Panc1 (cell line): Measurements from ENCODE around the gene CGN. TPM values are rescaled to one million over a fixed set of nuclear protein-coding genes. Genes with fewer than 3 reads are reported as not detected.

Experiments
- ATAC-seq: fragments of 200-7000 bp; cut with Tn5 transposase; 2 replicates; pipeline ENCODE4 v1.9.1; 2020; ENCODE audit warnings: mild to moderate bottlenecking, moderate library complexity
- BruUV-seq: library from RNA; stranded (reverse); fragments of 400-500 nt; replicated peaks from 2 replicates; lab custom pipeline; 2021; lab: Mats Ljungman, UMichigan
- CTCF ChIA-PET: fragments of 300-600 bp; sonication (Branson Sonifier 250); formaldehyde crosslinking; loops from one replicate; lab custom pipeline; 2022; ENCODE audit warnings: antibody characterized with exemption; lab: Charles Lee
- POLR2A ChIA-PET: fragments of 300-600 bp; sonication (Branson Sonifier 250); formaldehyde crosslinking; loops from one replicate; lab custom pipeline; 2022; ENCODE audit warnings: antibody characterized with exemption; lab: Charles Lee
- DNase-seq: peaks from one replicate; pipeline ENCODE4 v3.0.0-alpha.2; 2010; ENCODE audit warnings: low read depth, low spot score
- H3K27ac ChIP-seq: 2 replicates; pipeline ENCODE4 v1.5.1; 2011; ENCODE audit warnings: mild to moderate bottlenecking, low read length, inconsistent platforms
- H3K27me3 ChIP-seq: fragments of 200-500 bp; sonication (Bioruptor generic); 2 replicates; pipeline ENCODE4 v1.6.0; 2014; ENCODE audit warnings: low read length, inconsistent platforms; ENCODE audit not compliant: control insufficient read depth, insufficient read depth
- H3K36me3 ChIP-seq: fragments of 200-500 bp; sonication (Bioruptor generic); 2 replicates; pipeline ENCODE4 v1.5.1; 2014; ENCODE audit warnings: inconsistent platforms, mild to moderate bottlenecking, low read length, moderate library complexity; ENCODE audit not compliant: control insufficient read depth, insufficient read depth
- H3K4me1 ChIP-seq: 2 replicates; pipeline ENCODE4 v1.5.1; 2011; ENCODE audit warnings: inconsistent platforms, mild to moderate bottlenecking, low read length, moderate library complexity; ENCODE audit not compliant: control insufficient read depth, insufficient read depth
- H3K4me3 ChIP-seq, 2 experiments: 2 replicates each; pipeline ENCODE4 v1.5.1; 2011 to 2012; ENCODE audit warnings: low read depth in 2 of 2, low read length in 2 of 2, mild to moderate bottlenecking in 2 of 2, inconsistent platforms in 1 of 2, moderate library complexity in 1 of 2
- H3K9me3 ChIP-seq: fragments of 200-500 bp; sonication (Bioruptor generic); 2 replicates; pipeline ENCODE4 v1.5.1; 2014; ENCODE audit warnings: low read depth, mild to moderate bottlenecking, inconsistent platforms, low read length, moderate library complexity; ENCODE audit not compliant: control insufficient read depth, insufficient read depth
- POLR2AphosphoS5 ChIP-seq: IDR thresholded peaks from 2 replicates; pipeline ENCODE4 v1.6.1; 2012; ENCODE audit warnings: mild to moderate bottlenecking, low read depth, low read length, moderate library complexity
- SIN3A ChIP-seq: IDR thresholded peaks from 2 replicates; pipeline ENCODE4 v1.6.1; 2012; ENCODE audit warnings: low read depth, mild to moderate bottlenecking, low read length, moderate library complexity, borderline replicate concordance; ENCODE audit not compliant: insufficient read depth
- TCF7L2 ChIP-seq: IDR thresholded peaks from 2 replicates; pipeline ENCODE4 v1.6.1; 2011; ENCODE audit warnings: mild to moderate bottlenecking, low read depth, low read length, inconsistent platforms
- in situ Hi-C: cut with HindIII; loops from 2 replicates; pipeline ENCODE4 v1.10.0; 2016; ENCODE audit warnings: low sequenced_read_pairs, low pct_unique_long_range_greater_than_20kb
- intact Hi-C: fragments of 100-400 bp; cut with micrococcal nuclease; formaldehyde crosslinking; loops from one replicate; pipeline ENCODE4 v1.10.0; 2022; ENCODE audit not compliant: unreplicated experiment
- total RNA-seq: library from RNA; stranded (reverse); gene quantifications from one replicate; pipeline ENCODE4 v1.2.1, GENCODE V29; 2021; ENCODE audit not compliant: unreplicated experiment
- TF ChIP-seq, protein P1 (sequence below): fragments of 450-650 bp; IDR thresholded peaks from 2 replicates; pipeline ENCODE4 v1.5.1; 2017; ENCODE audit warnings: mild to moderate bottlenecking
- TF ChIP-seq, protein P2 (sequence below), 2 experiments: IDR thresholded peaks; 2 replicates each; pipeline ENCODE4 v1.6.1; 2011 to 2012; ENCODE audit warnings: low read depth in 2 of 2, control low read depth in 1 of 2, low read length in 1 of 2, mild to moderate bottlenecking in 1 of 2, moderate library complexity in 1 of 2; ENCODE audit not compliant: insufficient read depth in 1 of 2

Gene CGN
- total RNA-seq, 1 experiment from 2014 or later, result 10.2 TPM

DNA sequence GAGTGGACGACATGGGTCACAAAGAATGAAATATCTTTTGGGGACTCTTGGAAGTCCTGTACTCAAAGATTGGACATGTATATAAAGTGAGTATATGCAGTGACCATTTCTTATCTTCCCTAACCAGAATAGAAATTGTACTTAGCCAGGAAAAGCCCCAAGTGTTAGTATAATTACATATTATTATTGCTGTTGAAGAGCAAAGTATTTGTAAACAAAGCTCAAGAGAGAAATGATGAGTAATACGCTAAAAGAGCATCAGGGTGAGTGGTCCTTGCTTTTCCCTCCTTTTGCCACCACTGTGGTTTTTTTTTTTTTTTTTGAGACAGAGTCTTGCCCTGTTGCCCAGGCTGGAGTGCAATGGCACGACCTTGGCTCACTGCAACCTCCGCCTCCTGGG lies 6.4 kb upstream of the CGN start:
- no peak overlapping the region for H3K27ac ChIP-seq
- in situ Hi-C loops (no loop called here), intact Hi-C loops (no loop called here)
- DNase-seq (no peak), ATAC-seq (no peak)
- BruUV-seq, result no TSS peak
- CTCF ChIA-PET, result no interaction called here
- no peaks in the 10 kb centered on the region; the same call in 1 of the 2 replicates for H3K4me1 ChIP-seq
- no peaks in the 10 kb centered on the region for H3K9me3 ChIP-seq
- no peaks in the 10 kb centered on the region for H3K27me3 ChIP-seq
- POLR2A ChIA-PET, result no interaction called here
- H3K4me3 ChIP-seq, result no peak overlapping the region
- no peaks in the 10 kb centered on the region for H3K36me3 ChIP-seq
- TF ChIP-seq SIN3A (no peak), POLR2AphosphoS5 (no peak), TCF7L2 (no peak)
- TF ChIP-seq, protein P1, sequence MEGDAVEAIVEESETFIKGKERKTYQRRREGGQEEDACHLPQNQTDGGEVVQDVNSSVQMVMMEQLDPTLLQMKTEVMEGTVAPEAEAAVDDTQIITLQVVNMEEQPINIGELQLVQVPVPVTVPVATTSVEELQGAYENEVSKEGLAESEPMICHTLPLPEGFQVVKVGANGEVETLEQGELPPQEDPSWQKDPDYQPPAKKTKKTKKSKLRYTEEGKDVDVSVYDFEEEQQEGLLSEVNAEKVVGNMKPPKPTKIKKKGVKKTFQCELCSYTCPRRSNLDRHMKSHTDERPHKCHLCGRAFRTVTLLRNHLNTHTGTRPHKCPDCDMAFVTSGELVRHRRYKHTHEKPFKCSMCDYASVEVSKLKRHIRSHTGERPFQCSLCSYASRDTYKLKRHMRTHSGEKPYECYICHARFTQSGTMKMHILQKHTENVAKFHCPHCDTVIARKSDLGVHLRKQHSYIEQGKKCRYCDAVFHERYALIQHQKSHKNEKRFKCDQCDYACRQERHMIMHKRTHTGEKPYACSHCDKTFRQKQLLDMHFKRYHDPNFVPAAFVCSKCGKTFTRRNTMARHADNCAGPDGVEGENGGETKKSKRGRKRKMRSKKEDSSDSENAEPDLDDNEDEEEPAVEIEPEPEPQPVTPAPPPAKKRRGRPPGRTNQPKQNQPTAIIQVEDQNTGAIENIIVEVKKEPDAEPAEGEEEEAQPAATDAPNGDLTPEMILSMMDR, result no peak
- TF ChIP-seq, protein P2, sequence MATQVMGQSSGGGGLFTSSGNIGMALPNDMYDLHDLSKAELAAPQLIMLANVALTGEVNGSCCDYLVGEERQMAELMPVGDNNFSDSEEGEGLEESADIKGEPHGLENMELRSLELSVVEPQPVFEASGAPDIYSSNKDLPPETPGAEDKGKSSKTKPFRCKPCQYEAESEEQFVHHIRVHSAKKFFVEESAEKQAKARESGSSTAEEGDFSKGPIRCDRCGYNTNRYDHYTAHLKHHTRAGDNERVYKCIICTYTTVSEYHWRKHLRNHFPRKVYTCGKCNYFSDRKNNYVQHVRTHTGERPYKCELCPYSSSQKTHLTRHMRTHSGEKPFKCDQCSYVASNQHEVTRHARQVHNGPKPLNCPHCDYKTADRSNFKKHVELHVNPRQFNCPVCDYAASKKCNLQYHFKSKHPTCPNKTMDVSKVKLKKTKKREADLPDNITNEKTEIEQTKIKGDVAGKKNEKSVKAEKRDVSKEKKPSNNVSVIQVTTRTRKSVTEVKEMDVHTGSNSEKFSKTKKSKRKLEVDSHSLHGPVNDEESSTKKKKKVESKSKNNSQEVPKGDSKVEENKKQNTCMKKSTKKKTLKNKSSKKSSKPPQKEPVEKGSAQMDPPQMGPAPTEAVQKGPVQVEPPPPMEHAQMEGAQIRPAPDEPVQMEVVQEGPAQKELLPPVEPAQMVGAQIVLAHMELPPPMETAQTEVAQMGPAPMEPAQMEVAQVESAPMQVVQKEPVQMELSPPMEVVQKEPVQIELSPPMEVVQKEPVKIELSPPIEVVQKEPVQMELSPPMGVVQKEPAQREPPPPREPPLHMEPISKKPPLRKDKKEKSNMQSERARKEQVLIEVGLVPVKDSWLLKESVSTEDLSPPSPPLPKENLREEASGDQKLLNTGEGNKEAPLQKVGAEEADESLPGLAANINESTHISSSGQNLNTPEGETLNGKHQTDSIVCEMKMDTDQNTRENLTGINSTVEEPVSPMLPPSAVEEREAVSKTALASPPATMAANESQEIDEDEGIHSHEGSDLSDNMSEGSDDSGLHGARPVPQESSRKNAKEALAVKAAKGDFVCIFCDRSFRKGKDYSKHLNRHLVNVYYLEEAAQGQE (IDR thresholded peaks at IDR 0.05; ENCODE audit: insufficient read depth in 1 of 2, low read depth in 2 of 2, low read length in 1 of 2), result no peak

DNA sequence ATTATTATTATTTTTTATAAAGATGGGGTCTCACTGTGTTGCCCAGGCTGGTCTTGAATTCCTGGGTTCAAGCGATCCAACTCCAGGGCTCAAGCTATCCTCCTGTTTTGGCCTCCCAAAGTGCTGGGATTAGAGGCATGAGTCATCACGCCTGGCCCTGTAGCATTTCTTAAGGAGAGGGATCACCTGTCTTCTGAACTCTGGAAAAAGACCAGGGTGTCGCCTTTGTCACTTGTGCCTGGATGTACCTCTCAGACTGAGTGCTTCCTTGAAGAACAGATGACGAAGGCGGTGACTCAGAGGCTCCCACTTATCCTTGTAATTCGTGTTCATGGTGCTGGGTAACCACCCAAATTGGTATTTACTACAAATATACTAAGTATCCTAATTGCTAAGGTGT lies 2.4 kb upstream of the CGN start:
- no peak overlapping the region for H3K4me3 ChIP-seq
- ChIA-PET POLR2A (interaction anchor here (0.6 kb wide), 1 partner anchor 639 kb away, joined by 5 read pairs; no protein-coding TSS in a partner anchor), CTCF (no interaction called here)
- in situ Hi-C loops (no loop called here), intact Hi-C loops (no loop called here)
- no peaks in the 10 kb centered on the region for H3K27me3 ChIP-seq
- ATAC-seq (no peak), DNase-seq (no peak)
- no peaks in the 10 kb centered on the region for H3K9me3 ChIP-seq
- no peak overlapping the region for H3K27ac ChIP-seq
- no peaks in the 10 kb centered on the region; the same call in 1 of the 2 replicates for H3K36me3 ChIP-seq
- no peak for TF ChIP-seq POLR2AphosphoS5
- TF ChIP-seq TCF7L2, result no peak
- no peak for TF ChIP-seq SIN3A
- TF ChIP-seq, protein P2 (IDR thresholded peaks at IDR 0.05; ENCODE audit: insufficient read depth in 1 of 2, low read depth in 2 of 2, low read length in 1 of 2), result no peak
- TF ChIP-seq, protein P1, result no peak
- no TSS peak for BruUV-seq
- H3K4me1 ChIP-seq, result peaks cover 29% of the 10 kb centered on the region
